ENCODE measurements around the gene FBLIM1.

The FBLIM1 gene, protein sequence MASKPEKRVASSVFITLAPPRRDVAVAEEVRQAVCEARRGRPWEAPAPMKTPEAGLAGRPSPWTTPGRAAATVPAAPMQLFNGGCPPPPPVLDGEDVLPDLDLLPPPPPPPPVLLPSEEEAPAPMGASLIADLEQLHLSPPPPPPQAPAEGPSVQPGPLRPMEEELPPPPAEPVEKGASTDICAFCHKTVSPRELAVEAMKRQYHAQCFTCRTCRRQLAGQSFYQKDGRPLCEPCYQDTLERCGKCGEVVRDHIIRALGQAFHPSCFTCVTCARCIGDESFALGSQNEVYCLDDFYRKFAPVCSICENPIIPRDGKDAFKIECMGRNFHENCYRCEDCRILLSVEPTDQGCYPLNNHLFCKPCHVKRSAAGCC

GRCh38 chr1:15758343-15758931 is at the start of gene FBLIM1:
Gene FBLIM1 (plus strand): TSS chr1:15758795. CDS start chr1:15764984, 6,189 bp downstream.
- no peak for DNase-seq (ENCODE audit: low read depth in 2 of 2)

DNA sequence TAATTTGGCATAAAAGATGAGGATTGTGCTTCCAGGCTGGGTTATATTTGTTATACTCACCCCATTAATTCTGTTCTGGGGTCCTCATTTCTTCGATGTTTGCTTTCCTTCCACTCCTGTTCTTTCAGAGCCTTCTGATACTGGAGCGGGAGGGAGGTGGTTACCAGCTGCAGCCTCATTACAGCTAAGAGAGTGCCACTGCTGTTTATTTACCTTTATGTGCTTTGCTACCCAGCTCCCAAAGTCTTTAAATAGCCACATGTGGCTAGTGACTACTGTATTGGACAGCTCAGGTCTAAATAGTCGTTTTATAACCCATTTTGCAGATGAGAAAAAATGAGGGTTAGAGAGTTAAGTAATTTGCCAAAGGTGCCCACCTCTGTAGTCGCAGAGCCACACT is 49.4 kb upstream of the FBLIM1 start:
- DNase-seq (ENCODE audit: low read depth in 2 of 2) = no peak

- no peak for DNase-seq (ENCODE audit: low read depth in 2 of 2)
These were observed 46.4 kb upstream of the FBLIM1 start for GRCh38 chr1:15712168-15712567.

DNA sequence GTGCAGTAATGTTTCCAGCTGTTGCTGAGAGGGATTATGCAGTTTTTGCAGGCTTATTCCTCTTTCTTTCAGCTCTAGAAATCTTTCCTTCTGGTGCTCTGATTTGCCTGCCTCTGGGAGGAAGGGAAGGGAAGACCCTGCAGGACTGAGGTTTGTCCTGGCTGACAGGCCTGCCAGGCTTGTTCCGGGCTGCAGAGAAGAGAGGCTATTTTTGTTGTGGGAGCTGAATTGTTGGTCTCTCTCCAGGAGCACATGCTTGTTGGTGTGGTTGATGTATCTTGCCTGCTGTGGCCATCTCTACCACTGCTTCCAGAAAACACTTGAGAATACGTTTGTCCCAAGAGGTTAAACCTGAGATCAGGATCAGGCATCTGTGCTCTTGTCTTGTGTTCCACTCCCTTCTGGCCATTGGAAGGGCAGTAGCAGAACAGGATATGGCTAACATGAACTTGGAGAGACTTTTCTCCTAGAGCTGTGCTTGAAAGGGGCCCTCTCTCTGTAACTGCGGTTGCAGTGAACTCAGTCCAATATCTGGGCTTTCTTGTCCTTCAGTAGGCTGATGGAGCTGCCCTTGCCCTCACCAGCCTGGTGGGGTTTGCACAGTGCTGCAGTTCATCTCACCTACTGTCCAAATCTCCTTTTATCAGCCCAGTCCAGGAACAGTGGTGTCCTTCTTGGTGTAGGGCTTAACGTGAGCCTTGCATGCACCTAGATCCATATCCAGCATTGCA is 44.0 kb upstream of the FBLIM1 start:
- no peak for DNase-seq (ENCODE audit: low read depth in 2 of 2)

DNA sequence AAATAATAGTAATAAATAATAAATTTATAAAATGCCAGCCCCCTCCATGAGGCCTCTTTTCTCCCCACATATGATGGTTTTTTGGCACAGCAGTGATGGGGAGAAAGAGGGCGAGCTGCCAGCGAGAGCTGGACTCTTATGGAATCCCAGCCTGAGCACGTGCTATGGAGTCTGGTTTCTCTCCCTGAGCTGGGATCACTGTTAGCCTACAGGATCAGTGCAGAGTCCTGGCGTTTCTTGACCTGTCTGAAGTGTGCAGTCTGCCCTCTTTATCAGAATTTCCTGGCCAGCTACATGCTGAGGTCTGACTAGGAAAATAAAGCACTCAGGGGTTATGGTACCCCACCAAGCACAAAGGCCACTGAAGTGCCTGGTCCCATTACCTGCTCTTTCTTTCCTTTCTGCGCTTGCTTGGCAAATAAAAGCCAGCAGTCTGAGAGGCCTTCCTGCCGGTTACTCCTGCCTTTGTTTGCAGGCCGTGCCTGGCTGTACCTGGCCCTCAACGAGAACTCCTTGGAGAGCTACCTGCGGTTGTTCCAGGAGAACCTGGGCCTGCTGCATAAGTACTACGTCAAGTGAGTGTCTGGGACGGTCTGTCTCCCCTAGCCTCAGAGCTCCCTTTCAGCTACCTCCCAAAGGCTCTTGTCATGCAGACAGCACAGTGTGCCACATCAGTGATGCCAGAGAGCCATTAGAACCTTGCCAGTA is 41.0 kb upstream of the FBLIM1 start:
- no peak for DNase-seq (ENCODE audit: low read depth in 2 of 2)

GRCh38 chr1:15718199-15718601 is 40.4 kb upstream of the FBLIM1 start:
- no peak for DNase-seq (ENCODE audit: low read depth in 2 of 2)

DNA sequence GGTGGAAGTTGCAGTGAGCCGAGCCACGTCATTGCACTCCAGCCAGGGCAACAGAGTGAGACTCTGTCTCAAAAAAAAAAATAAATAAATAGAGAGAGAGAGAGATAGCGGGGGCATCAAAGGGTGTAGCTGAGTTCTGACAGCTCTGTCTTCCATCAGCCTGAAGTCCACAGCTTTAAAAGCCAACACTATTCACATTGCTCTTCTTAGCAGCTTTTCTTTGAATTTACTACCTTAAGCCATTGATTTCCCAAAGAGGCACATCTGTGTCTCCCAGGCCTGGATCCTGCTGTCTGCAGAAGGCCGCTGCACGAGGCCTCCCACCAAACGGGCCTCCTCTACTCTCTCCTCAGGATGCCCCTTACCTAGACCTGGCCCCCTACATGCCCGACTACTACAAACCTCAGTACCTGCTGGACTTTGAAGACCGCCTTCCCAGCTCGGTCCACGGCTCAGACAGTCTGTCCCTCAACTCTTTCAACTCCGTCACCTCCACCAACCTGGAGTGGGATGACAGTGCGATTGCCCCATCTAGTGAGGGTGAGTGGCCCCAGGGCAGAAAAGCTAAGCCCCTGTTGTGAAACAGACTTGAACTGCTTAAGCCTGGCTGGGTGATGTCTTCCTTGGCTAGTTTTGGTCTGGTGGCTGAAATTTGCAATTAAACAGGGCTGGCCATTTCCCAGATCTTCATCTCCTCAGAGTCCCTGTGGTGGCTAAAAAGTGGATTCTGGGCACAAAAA is 39.0 kb upstream of the FBLIM1 start:
- no peak for DNase-seq (ENCODE audit: low read depth in 2 of 2)

DNA sequence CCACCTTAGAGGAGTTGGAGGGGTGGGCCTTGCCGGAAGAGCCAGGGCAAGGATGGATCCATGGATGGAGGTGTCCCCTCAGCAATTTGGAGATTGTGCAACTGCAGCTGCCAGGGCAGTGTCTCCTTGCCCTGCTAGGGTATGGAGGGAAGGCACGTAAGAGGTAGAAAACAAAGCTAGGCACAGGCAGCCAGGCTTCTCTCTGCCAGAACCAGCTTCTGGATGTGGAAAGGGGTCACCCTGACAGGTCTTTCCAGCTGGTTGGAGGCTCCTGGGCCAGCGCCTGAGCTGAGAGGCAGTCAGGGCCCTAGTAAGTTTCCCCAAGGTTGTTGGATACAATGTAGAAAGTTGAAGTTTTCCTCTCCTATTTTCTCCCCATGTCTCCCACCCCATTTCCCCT is 37.7 kb upstream of the FBLIM1 start:
- no peak for DNase-seq (ENCODE audit: low read depth in 2 of 2)

DNA sequence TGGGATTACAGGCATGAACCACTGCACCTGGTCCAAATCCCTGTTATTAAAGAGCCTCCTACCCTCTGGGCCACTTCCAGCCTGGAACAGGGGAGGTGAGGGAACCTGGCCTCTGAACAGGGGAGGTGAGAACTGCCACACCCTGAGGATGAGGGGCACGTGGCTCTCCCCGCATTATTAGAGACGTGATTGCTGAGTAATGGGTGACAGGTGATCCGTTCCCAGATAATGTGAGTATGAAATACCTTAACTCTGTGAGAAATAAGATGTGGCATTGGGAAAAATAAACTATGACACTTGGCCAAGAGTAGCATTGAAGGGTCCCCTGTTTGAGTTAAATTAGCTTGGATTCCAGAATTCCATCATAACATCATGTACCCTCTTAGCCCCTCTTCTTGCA is 36.2 kb upstream of the FBLIM1 start:
- no peak for DNase-seq (ENCODE audit: low read depth in 2 of 2)

- no peak for DNase-seq (ENCODE audit: low read depth in 2 of 2)
These were observed 35.6 kb upstream of the FBLIM1 start for GRCh38 chr1:15722836-15723532.

DNA sequence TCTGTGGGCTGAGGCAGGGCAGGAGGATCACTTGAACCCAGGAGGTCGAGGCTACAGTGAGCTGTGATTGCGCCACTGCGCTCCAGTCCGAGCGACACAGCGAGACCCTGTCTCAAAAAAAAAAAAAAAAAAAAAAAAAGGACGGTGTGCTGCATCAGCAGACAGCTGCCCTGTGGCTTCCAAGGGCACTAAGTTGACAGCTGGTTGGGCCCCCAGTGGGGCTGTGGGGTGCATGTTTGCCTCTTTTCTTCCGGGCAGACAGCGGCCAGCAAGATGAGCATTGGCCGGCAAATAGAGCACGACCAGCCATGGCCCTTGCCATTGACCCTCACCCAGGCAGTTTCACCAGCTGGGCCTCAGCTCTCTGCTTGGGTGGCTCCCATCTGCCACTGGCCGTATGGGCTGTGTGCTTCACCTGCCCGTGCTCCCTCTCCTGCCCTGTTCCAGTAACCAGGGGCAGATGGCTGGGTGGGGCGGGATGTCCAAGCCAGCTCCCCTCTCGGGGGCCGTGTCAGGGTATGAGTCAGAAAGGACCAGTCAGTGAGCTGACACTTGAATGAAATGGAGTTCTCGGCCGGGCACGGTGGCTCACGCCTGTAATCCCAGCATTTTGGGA is 34.9 kb upstream of the FBLIM1 start:
- DNase-seq (ENCODE audit: low read depth in 2 of 2) = no peak

DNA sequence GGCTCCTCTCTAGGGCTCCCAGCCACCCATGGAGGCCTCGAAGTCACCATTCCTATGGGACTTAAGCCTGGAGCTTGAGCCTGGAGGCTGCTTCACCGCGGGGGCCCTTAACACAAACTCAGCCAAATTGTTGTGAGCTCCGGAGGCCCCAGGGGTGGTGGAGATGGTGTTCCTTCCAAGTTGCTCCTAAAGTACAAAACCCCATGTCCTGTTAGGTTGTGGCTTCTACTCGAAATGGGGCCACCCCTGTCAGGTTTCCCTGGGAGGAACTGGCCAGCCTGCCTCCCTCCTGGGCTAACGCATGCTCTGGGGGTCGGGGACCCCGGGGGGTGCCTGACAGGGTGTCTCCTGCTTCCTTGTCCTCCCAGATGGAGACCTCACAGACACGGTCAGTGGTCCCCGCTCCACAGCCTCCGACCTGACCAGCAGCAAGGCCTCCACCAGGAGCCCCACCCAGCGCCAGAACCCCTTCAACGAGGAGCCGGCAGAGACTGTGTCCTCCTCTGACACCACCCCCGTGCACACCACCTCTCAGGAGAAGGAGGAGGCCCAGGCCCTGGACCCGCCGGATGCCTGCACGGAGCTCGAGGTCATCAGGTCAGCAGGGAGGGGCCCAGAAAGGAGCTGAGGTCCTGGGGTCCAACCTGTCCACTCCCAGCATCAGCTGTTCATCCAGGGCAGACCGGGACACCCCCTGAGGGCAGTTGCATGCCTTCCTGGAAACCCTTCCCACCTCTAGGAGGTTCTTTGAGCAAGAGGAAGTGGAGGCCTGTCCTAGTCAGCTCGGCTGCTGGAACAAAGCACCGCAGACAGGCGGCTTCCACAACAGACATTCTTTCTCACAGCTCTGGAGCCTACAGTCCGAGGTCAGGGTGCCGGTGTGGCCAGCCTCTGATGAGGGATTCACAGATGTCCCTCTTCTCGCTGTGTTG is 33.4 kb upstream of the FBLIM1 start:
- no peak for DNase-seq (ENCODE audit: low read depth in 2 of 2)

GRCh38 chr1:15726508-15726907 is 32.1 kb upstream of the FBLIM1 start:
- DNase-seq (ENCODE audit: low read depth in 2 of 2) = no peak

DNA sequence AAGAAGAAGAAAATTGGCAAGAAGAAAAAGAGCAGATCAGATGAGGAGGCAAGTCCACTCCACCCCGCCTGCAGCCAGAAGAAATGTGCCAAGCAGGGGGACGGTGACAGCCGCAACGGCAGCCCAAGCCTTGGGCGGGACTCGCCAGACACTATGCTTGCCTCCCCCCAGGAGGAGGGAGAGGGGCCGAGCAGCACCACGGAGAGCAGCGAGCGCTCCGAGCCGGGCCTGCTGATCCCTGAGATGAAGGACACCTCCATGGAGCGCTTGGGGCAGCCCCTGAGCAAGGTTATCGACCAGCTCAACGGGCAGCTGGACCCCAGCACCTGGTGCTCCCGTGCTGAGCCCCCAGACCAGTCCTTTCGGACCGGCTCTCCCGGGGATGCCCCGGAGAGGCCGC is 31.6 kb upstream of the FBLIM1 start:
- DNase-seq (ENCODE audit: low read depth in 2 of 2) = no peak

DNA sequence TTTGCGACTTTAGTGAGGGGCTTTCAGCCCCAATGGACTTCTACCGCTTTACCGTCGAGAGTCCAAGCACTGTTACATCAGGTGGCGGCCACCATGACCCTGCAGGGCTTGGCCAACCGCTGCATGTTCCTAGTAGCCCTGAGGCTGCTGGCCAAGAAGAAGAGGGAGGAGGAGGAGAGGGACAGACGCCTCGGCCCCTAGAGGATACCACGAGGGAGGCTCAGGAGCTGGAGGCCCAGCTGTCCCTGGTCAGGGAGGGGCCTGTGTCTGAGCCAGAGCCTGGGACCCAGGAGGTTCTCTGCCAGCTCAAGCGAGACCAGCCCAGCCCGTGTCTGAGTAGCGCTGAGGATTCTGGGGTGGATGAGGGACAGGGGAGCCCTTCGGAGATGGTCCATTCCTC is 31.2 kb upstream of the FBLIM1 start:
- no peak for DNase-seq (ENCODE audit: low read depth in 2 of 2)

- DNase-seq (ENCODE audit: low read depth in 2 of 2) = no peak
These were observed 30.6 kb upstream of the FBLIM1 start for GRCh38 chr1:15727866-15728534.

DNA sequence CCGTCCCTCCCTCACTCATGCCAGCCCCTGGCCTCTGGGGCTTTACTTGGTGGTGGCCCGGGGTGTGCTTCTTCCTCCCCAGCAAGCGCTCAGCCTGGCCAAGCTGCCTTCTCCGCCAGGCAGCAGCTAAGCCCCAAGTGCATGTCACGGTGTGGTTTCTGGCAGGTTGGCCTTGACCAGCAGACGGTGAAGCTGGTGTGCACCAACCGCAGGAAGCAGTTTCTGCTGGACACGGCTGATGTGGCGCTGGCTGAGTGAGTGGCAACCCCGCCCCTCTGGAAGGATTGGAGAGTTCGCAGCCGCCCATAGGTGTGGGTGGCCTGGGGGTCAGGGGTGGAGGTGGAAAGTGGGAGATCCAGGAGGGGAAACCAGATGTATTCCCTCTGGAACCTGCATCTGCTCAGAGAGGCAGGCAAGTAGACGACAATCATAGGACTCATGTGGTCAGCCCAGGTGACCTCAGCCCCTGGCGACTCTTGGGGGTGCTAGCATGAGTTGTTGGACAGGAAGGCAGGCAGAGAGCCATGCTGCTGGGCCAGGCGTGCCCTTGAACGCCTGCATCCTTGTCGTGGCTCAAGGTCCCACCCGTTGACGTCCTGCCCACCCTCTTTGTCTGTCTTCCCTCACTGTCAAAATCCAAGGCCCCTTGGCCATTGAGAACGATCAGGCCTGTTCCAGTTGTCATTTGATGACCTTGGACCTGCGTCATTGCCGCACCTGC is 29.5 kb upstream of the FBLIM1 start:
- DNase-seq (ENCODE audit: low read depth in 2 of 2) = no peak

GRCh38 chr1:15730423-15730822 is 28.2 kb upstream of the FBLIM1 start:
- no peak for DNase-seq (ENCODE audit: low read depth in 2 of 2)
